Esophagus squamous epithelium (tissue), 5 donors: ENCODE data around the gene RPL12. TPM values are rescaled to one million over a fixed set of nuclear protein-coding genes. Genes with fewer than 3 reads are reported as not detected.
A peak's percentile ranks its signal among the peaks of the same experiment; 100 is the strongest.

Source experiments
- DNase-seq: peaks from one replicate; lab custom pipeline; 2025; lab: John Stamatoyannopoulos, UW
- H3K27ac ChIP-seq, 4 donors: fragments of 200-600 bp; sonication (generic); one replicate each; pipeline ENCODE4 v1.5.1; 2016 to 2019; ENCODE audit warnings: mild to moderate bottlenecking in 1 of 4
- H3K27me3 ChIP-seq, 4 donors: fragments of 200-600 bp; sonication (generic); 1 replicate in 3 of 4; 2 replicates in 1 of 4; pipeline versions ENCODE4 v1.5.1 to v1.6.0; 2017 to 2021; ENCODE audit warnings: antibody characterized with exemption in 1 of 4
- H3K36me3 ChIP-seq, 3 donors: fragments of 200-600 bp; sonication (generic); one replicate each; pipeline ENCODE4 v1.5.1; 2016 to 2019
- H3K4me1 ChIP-seq, 3 donors: fragments of 200-600 bp; sonication (generic); one replicate each; pipeline ENCODE4 v1.5.1; 2017 to 2019
- H3K4me3 ChIP-seq, 4 donors: fragments of 200-600 bp; sonication (generic); 1 replicate in 3 of 4; 2 replicates in 1 of 4; pipeline ENCODE4 v1.5.1; 2016 to 2019; ENCODE audit warnings: mild to moderate bottlenecking in 2 of 4, moderate library complexity in 1 of 4
- H3K9me3 ChIP-seq, 3 donors: fragments of 200-600 bp; sonication (generic); one replicate each; pipeline ENCODE4 v1.5.1; 2016 to 2019
- POLR2A ChIP-seq, 4 donors: fragments of 450-650 bp; IDR thresholded peaks; one replicate each; pipeline ENCODE4 v1.6.1; 2017; ENCODE audit warnings: antibody characterized with exemption in 4 of 4, mild to moderate bottlenecking in 4 of 4, moderate library complexity in 3 of 4
- WGBS, 2 donors: methylation state at CpG; one replicate each; pipeline ENCODE4 v1.1.5; 2018; 5-methylcytosine and 5-hydroxymethylcytosine counted together
- intact Hi-C: fragments of 100-400 bp; cut with DNase I; formaldehyde crosslinking; loops from one replicate; pipeline ENCODE4 v1.15.0; 2022
- total RNA-seq, 4 donors: library from RNA; depleted of rRNA; stranded (reverse); fragments of >200 nt; gene quantifications; one replicate each; pipeline ENCODE4 v1.1.0, GENCODE V29; 2016
- TF ChIP-seq, protein P1 (sequence below), 6 experiments: fragments of 450-650 bp in 4 of 6; fragments of 200-600 bp in 2 of 6; sonication (generic) in 2 of 6; IDR thresholded peaks; one replicate each; pipeline ENCODE4 v1.5.1; 2016 to 2019; ENCODE audit warnings: antibody characterized with exemption in 6 of 6, mild to moderate bottlenecking in 4 of 6, moderate library complexity in 4 of 6
- donor health status: DM: yes; HTN: yes; CAD: no.

RPL12 gene
- total RNA-seq, 4 donors from 2014 or later: 1,192 to 3,474 (median 2,165) TPM

- WGBS, 2 donors: 75 to 80% methylated on average over 2 of the region's 2 CpGs
- no peaks in the 10 kb centered on the region for H3K27me3 ChIP-seq
- no peak for TF ChIP-seq POLR2A (IDR thresholded peaks at IDR 0.05)
- TF ChIP-seq, protein P1, sequence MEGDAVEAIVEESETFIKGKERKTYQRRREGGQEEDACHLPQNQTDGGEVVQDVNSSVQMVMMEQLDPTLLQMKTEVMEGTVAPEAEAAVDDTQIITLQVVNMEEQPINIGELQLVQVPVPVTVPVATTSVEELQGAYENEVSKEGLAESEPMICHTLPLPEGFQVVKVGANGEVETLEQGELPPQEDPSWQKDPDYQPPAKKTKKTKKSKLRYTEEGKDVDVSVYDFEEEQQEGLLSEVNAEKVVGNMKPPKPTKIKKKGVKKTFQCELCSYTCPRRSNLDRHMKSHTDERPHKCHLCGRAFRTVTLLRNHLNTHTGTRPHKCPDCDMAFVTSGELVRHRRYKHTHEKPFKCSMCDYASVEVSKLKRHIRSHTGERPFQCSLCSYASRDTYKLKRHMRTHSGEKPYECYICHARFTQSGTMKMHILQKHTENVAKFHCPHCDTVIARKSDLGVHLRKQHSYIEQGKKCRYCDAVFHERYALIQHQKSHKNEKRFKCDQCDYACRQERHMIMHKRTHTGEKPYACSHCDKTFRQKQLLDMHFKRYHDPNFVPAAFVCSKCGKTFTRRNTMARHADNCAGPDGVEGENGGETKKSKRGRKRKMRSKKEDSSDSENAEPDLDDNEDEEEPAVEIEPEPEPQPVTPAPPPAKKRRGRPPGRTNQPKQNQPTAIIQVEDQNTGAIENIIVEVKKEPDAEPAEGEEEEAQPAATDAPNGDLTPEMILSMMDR (IDR thresholded peaks at IDR 0.05): no peak
- H3K27ac ChIP-seq: no peak overlapping the region
- intact Hi-C loops: no loop called here
- H3K36me3 ChIP-seq: peaks cover 0 to 43% (median 4%) of the 10 kb centered on the region in 3 donors
- DNase-seq: no peak
- H3K4me1 ChIP-seq: peaks cover 26 to 53% (median 27%) of the 10 kb centered on the region in 3 donors
- no peaks in the 10 kb centered on the region for H3K9me3 ChIP-seq
- H3K4me3 ChIP-seq: no peak overlapping the region
Measured at GRCh38 chr9:127426756-127427155, 24.4 kb downstream of the RPL12 start.

DNA sequence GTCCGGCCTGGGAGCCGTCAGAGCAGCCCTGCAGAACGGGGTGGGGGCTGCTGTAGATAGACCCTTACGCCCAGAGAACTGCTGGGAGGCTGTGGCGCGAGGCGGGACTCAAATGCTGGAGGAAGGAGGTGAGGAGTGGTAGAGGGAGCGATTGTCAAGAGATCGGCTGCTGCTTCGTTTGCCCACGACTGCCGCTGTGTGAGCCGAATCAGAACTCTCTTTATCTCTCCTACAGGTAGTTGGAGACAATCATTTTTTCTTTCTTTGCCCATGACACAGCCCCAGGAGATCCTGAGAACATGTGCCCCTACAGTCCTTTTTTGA lies 26.6 kb downstream of the RPL12 start:
- no peak for TF ChIP-seq POLR2A (IDR thresholded peaks at IDR 0.05)
- TF ChIP-seq, protein P1 (IDR thresholded peaks at IDR 0.05): no peak
- Histone ChIP-seq H3K4me3 (peak overlapping the region; percentile 58 to 96 (median 83)), H3K27ac (peak overlapping the region; percentile 83 to 95 (median 92)), H3K4me1 (peaks cover 26 to 73% (median 27%) of the 10 kb centered on the region in 3 donors), H3K9me3 (no peaks in the 10 kb centered on the region), H3K27me3 (no peaks in the 10 kb centered on the region), H3K36me3 (peaks cover 0 to 22% (median 4%) of the 10 kb centered on the region in 3 donors)
- no peak for DNase-seq
- intact Hi-C loops: no loop called here
- 0% methylated on average over 6 to 11 of the region's 13 CpGs for WGBS, 2 donors

- Histone ChIP-seq H3K27ac (peak within 1 kb of the TSS; percentile 83 to 95 (median 92)), H3K4me3 (peak within 1 kb of the TSS; percentile 58 to 96 (median 83)), H3K27me3 (no peaks in the 10 kb centered on the region), H3K36me3 (peaks cover 0 to 16% (median 2%) of the 10 kb centered on the region in 3 donors), H3K9me3 (no peaks in the 10 kb centered on the region), H3K4me1 (peaks cover 26 to 78% (median 27%) of the 10 kb centered on the region in 3 donors)
- WGBS, 2 donors: 0% methylated on average over 13 to 43 of the region's 54 CpGs
- intact Hi-C loops: no loop called here
- DNase-seq: peak; percentile 61
- peak in 2 of 4 donors; percentile 40 to 72 for TF ChIP-seq POLR2A (IDR thresholded peaks at IDR 0.05)
- TF ChIP-seq, protein P1 (IDR thresholded peaks at IDR 0.05): peak in 1 of 6 experiments; percentile 16
Measured at GRCh38 chr9:127423934-127424675, 27.1 kb downstream of the RPL12 start, which contains the start of gene ZNF79. TSS of gene ZNF79 (plus strand) at chr9:127424382. CDS start at chr9:127424788, 406 bp downstream.

DNA sequence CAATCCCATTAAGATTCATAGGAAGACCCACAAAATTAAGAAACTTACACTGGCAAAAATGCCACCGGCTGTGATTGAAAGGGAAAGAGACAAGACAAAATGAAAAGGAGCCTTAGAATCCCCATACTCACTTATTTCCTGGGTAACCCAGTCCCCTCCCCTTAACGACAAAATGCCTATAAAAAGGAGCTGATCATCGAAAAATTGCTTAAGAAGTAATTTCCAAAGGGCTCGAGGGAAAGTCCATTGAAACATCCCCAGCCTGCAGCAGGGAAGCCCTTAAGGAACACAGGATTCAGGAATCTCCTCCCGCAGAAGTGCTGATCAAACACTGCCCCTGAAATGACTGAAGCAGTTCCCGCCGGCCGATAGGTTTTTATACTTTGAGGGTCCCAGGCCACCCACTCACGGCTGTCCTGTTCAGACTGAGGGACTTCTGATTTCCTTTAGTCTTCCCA lies 27.7 kb downstream of the RPL12 start:
- 1 to 3% methylated on average over 9 of the region's 9 CpGs for WGBS, 2 donors
- no peak for DNase-seq

More for the DNA sequence above, 27.7 kb downstream of the RPL12 start:
- intact Hi-C loops: no loop called here
- peak overlapping the region; percentile 83 to 95 (median 92) for H3K27ac ChIP-seq
- peaks cover 27 to 84% (median 29%) of the 10 kb centered on the region in 3 donors for H3K4me1 ChIP-seq
- H3K36me3 ChIP-seq: peaks cover 0 to 10% (median 0%) of the 10 kb centered on the region in 3 donors
- TF ChIP-seq, protein P1 (IDR thresholded peaks at IDR 0.05): no peak
- TF ChIP-seq POLR2A (IDR thresholded peaks at IDR 0.05): no peak
- H3K4me3 ChIP-seq: peak overlapping the region; percentile 58 to 96 (median 83)
- H3K9me3 ChIP-seq: no peaks in the 10 kb centered on the region
- H3K27me3 ChIP-seq: no peaks in the 10 kb centered on the region
